ENCODE measurements around the gene DARS1. TPM values are rescaled to one million over a fixed set of nuclear protein-coding genes. Genes with fewer than 3 reads are reported as not detected.

DARS1 gene
- total RNA-seq, 1 donor from 2014 or later = 63.1 TPM

DNA sequence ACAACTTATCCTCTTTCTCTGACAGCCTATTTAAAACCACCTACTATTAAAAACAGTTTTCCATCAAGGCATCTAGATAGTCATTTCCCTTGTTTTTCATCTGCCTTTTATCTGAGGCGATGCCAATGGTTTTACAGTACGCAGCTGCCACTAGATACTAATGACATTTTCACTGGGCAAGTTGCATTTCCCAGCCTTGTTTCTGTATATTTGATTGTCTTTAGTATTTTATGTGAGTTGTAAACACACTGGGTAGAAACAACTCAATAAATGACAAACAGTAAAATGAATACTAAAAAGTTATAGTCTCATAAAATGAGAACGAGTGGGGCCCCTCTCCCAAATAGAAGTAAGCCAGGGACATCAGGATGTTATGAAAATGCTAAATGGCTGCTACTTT, 8.9 kb upstream of the DARS1 start:
- DNase-seq (ENCODE audit: extremely low spot score in 2 of 2) = no peak
- H3K4me1 ChIP-seq = peaks cover 6% of the 10 kb centered on the region
- H3K4me3 ChIP-seq = no peak overlapping the region
- TF ChIP-seq, protein P1, sequence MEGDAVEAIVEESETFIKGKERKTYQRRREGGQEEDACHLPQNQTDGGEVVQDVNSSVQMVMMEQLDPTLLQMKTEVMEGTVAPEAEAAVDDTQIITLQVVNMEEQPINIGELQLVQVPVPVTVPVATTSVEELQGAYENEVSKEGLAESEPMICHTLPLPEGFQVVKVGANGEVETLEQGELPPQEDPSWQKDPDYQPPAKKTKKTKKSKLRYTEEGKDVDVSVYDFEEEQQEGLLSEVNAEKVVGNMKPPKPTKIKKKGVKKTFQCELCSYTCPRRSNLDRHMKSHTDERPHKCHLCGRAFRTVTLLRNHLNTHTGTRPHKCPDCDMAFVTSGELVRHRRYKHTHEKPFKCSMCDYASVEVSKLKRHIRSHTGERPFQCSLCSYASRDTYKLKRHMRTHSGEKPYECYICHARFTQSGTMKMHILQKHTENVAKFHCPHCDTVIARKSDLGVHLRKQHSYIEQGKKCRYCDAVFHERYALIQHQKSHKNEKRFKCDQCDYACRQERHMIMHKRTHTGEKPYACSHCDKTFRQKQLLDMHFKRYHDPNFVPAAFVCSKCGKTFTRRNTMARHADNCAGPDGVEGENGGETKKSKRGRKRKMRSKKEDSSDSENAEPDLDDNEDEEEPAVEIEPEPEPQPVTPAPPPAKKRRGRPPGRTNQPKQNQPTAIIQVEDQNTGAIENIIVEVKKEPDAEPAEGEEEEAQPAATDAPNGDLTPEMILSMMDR (IDR thresholded peaks at IDR 0.05) = no peak
- TF ChIP-seq POLR2A (IDR thresholded peaks at IDR 0.05) = no peak
- no peak for TF ChIP-seq POLR2AphosphoS5 (IDR thresholded peaks at IDR 0.05; ENCODE audit: insufficient read depth in 1 of 2, low read depth in 1 of 2)
- H3K36me3 ChIP-seq = no peaks in the 10 kb centered on the region
- H3K9me3 ChIP-seq = no peaks in the 10 kb centered on the region
- intact Hi-C loops (cut with DNase I) = no loop called here
- H3K27ac ChIP-seq = no peak overlapping the region
- no peaks in the 10 kb centered on the region for H3K27me3 ChIP-seq

- intact Hi-C loops (cut with DNase I) = no loop called here
Observed at GRCh38 chr2:135993421-135993820, 8.0 kb upstream of the DARS1 start.

DNA sequence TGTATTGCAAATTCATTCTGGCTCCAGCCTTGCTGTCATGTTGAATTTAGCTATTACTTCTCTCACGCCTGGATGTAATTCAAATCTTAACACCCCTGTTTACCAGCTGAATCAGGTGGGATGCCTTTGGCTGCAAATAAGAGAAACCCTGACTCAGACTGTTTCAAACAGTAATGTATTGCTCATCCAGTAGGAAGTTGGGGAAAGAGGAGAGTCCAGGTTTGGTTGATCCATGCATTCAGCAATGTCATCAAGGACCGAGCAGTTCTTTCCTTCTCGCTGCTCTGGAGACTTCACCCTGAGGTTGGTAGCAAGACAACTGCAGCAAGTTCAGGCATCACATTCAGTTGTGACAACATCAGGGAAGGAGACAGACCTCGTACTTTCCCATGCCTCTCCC, 6.4 kb upstream of the DARS1 start:
- H3K27ac ChIP-seq = no peak overlapping the region
- H3K4me1 ChIP-seq = peaks cover 6% of the 10 kb centered on the region
- H3K36me3 ChIP-seq = no peaks in the 10 kb centered on the region
- H3K27me3 ChIP-seq = no peaks in the 10 kb centered on the region
- intact Hi-C loops (cut with DNase I) = no loop called here
- DNase-seq (ENCODE audit: extremely low spot score in 2 of 2) = no peak
- H3K9me3 ChIP-seq = no peaks in the 10 kb centered on the region
- TF ChIP-seq, protein P1 (IDR thresholded peaks at IDR 0.05) = no peak
- TF ChIP-seq POLR2AphosphoS5 (IDR thresholded peaks at IDR 0.05; ENCODE audit: insufficient read depth in 1 of 2, low read depth in 1 of 2) (no peak), POLR2A (IDR thresholded peaks at IDR 0.05) (no peak)
- no peak overlapping the region for H3K4me3 ChIP-seq

More at GRCh38 chr2:135993421-135993820, 8.0 kb upstream of the DARS1 start:
- TF ChIP-seq, protein P1 (IDR thresholded peaks at IDR 0.05) = no peak
- no peak for TF ChIP-seq POLR2AphosphoS5 (IDR thresholded peaks at IDR 0.05; ENCODE audit: insufficient read depth in 1 of 2, low read depth in 1 of 2)
- no peak for TF ChIP-seq POLR2A (IDR thresholded peaks at IDR 0.05)
- Histone ChIP-seq H3K4me1 (peaks cover 6% of the 10 kb centered on the region), H3K4me3 (no peak overlapping the region), H3K27me3 (no peaks in the 10 kb centered on the region), H3K36me3 (no peaks in the 10 kb centered on the region), H3K27ac (no peak overlapping the region), H3K9me3 (no peaks in the 10 kb centered on the region)
- no peak for DNase-seq (ENCODE audit: extremely low spot score in 2 of 2)

DNA sequence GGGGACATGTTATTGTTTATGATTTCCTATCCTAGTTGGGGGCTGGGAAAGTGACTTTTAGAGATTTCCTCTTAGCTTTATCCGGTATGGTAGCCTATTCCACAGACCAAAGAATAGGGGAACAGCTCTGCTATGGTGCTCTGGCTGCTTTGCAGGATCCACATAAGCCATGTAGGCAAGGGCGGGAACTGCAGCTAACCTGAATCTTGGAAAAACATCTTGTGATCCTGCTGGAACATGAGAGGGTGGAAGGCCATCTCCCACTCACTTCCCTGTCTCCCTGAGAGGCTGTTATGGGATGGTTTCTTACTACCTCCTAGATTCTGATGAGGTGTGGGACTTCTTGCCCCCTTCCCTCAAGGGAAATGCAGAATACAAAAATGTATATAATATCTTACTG, 2.0 kb upstream of the DARS1 start:
- no peak for DNase-seq (ENCODE audit: extremely low spot score in 2 of 2)
- intact Hi-C loops (cut with DNase I) = loop anchor here (10.0 kb wide), 1 partner anchor 243 kb away; the partner anchor contains the start of gene UBXN4
- H3K4me1 ChIP-seq = peaks cover 17% of the 10 kb centered on the region

GRCh38 chr2:135986507-135986906, 1.1 kb upstream of the DARS1 start:
- H3K27me3 ChIP-seq = no peaks in the 10 kb centered on the region
- no peak overlapping the region for H3K4me3 ChIP-seq
- TF ChIP-seq POLR2A (IDR thresholded peaks at IDR 0.05) = no peak
- TF ChIP-seq, protein P1 (IDR thresholded peaks at IDR 0.05) = no peak
- TF ChIP-seq POLR2AphosphoS5 (IDR thresholded peaks at IDR 0.05; ENCODE audit: insufficient read depth in 1 of 2, low read depth in 1 of 2) = no peak
- no peak overlapping the region for H3K27ac ChIP-seq
- H3K36me3 ChIP-seq = peaks cover 0 to 8% of the 10 kb centered on the region in 2 donors
- no peaks in the 10 kb centered on the region for H3K9me3 ChIP-seq
- H3K4me1 ChIP-seq = peaks cover 17% of the 10 kb centered on the region
- DNase-seq (ENCODE audit: extremely low spot score in 2 of 2) = no peak
- intact Hi-C loops (cut with DNase I) = loop anchor here (10.0 kb wide), 1 partner anchor 242 kb away; the partner anchor contains the start of gene UBXN4

More for the DNA sequence above, 2.0 kb upstream of the DARS1 start:
- Histone ChIP-seq H3K36me3 (no peaks in the 10 kb centered on the region), H3K9me3 (no peaks in the 10 kb centered on the region), H3K4me3 (no peak overlapping the region), H3K27ac (no peak overlapping the region), H3K27me3 (no peaks in the 10 kb centered on the region)
- TF ChIP-seq, protein P1 (IDR thresholded peaks at IDR 0.05) = no peak
- TF ChIP-seq POLR2A (IDR thresholded peaks at IDR 0.05) (no peak), POLR2AphosphoS5 (IDR thresholded peaks at IDR 0.05; ENCODE audit: insufficient read depth in 1 of 2, low read depth in 1 of 2) (no peak)

Data from vagina (tissue), 2 donors.